GM18907 (cell line): ENCODE measurements around the gene PRKCSH.

Experiments used
- ATAC-seq: cut with Tn5 transposase; IDR thresholded peaks from one replicate; pipeline ENCODE4 v1.9.1; 2021; ENCODE audit warnings: mild to moderate bottlenecking, moderate library complexity; ENCODE audit not compliant: unreplicated experiment

Gene PRKCSH

GRCh38 chr19:11475861-11476260 is 40.4 kb downstream of the PRKCSH start:
- ATAC-seq: no peak

GRCh38 chr19:11478167-11479089 is 43.0 kb downstream of the PRKCSH start:
- ATAC-seq: no peak

GRCh38 chr19:11479090-11479897 is 43.9 kb downstream of the PRKCSH start:
- ATAC-seq: no peak

DNA sequence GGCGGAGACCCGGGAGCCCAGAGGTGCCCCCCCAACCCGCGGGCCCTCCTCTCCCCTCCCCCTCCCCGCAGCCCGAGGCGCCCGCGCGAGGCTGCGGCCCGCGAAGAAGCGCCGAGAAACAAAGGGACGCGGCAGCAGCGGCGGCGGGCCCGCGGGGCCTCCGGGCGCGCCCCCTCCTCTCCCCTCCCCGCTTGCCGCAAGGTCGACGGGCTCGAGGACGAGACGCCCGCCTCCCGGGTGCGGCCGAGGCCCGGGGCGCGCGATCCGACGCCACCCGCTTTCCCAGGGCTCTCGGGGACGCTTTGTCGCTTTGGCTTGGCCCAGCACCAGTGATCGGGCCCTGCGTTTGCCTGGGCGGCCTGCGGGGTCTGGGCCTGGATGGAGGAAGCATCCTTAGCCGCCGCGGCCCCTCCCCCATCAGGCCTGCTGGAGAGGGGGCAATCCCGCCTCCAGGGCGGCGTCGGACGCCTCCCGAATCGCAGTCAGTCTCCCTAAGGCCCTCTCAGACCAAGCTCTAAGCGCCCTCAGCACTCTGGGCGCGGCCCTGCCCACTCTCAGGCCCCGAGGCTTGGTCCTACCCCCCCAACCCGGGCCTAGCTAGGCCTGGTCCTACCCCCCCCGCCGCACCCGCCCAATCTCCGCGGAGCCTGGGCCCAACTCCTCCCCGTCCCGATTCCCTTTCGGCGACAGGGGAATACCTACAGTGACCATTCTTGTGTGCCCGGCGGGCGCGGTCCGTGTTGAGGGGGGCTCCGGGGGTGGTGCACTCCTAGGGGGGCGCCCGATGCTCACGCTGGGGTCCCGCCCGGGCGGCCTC is 44.7 kb downstream of the PRKCSH start:
- no peak for ATAC-seq

- ATAC-seq: no peak
Measured at GRCh38 chr19:11480715-11481533, 45.5 kb downstream of the PRKCSH start, which contains the start of gene ELAVL3. Gene ELAVL3, minus strand, starts transcription at chr19:11481046. Its CDS starts 438 bp downstream, at chr19:11480608.

GRCh38 chr19:11481534-11482383 is 46.3 kb downstream of the PRKCSH start:
- peak; percentile 59 for ATAC-seq

DNA sequence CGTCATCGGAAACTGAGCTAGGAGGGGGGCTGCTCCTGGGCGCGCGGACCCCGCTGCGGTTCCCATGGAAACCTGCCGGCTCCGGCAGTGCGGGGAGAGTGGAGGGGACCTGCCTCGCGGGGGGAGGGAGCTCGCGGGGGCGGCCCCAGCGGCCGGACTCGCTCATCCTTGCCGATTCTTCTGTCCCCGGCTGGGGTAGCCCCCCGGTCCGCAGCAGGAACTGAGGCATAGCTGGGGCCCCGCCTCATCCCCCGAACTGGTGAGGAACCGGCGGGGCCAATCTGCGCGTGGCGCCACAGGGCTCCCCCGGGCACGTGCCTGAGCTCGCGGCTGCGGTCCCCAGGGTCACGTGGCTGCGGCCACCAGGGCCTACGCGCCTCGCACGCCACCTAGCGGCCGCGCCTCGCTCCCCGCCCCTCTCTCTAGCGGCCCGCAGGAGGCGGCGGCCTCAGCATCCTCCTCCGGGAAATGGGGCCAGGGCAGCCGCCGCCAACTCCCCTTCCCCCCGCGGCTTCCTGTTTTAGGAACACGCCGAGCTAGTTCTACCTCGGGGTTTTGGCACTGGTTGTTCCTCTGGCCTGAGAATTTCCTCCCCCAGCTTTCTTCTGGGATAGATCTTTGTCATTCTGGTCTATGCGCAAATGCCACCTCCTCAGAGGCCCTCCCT is 47.1 kb downstream of the PRKCSH start:
- ATAC-seq: peak; percentile 62

DNA sequence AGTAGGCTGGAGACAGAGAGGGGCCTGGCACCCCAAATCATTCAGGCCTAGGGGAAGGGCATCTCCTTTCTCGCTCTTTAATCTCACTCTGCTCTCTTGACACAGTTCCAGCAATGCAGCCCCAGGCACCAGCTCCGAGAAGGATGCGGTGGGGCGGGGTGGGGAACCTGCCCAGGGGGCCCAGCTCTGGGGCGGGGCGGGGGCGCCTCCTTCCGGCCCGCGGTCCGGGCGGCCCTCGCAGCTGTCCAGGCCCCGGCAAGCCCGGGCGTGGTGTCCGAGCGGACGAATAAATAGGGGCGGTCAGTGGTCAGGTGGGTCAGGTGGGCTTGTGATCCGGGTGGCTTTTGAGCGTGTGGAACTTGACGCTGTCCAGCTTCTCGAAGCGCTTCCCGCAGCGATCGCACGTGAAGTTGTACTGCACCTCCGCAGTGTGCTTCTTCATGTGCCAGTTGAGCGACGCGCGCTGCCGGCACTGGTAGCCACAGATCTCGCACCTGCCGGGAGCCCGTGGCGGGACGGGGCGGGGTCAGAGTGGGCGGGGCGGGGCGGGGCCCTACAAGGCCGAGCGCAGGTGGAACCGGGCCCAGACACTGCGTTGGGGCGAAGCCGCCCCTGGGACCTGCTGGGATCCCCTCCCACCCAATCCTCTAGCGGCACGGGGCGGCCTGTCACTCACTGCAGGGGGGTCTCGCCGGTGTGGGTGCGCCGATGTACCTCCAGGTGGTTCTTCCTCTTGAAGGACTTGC is 48.1 kb downstream of the PRKCSH start:
- no peak for ATAC-seq

- ATAC-seq: no peak
Measured at GRCh38 chr19:11485245-11485837, 49.9 kb downstream of the PRKCSH start.

- ATAC-seq: no peak
Measured at GRCh38 chr19:11486661-11487503, 51.4 kb downstream of the PRKCSH start.

DNA sequence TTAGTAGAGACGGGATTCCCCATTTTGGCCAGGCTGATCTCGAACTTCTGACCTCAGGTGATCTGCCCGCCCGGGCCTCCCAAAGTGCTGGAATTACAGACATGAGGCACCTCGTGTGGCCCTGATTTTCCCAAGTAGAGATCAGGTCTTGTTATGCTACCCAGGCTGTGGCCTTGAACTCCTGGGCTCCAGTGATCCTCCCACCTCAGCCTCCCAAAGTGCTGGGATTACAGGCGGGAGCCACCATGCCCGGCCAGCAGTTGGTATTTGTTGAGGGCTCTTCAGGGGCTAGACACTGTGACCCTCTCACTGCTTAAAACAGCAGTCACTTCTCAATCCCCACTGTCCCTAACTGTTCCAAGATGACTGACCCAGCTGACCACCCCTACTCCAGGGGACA is 53.9 kb downstream of the PRKCSH start:
- ATAC-seq: no peak

GRCh38 chr19:11494634-11495285 is 59.3 kb downstream of the PRKCSH start:
- no peak for ATAC-seq

- ATAC-seq: no peak
Measured at GRCh38 chr19:11495481-11495880, 60.0 kb downstream of the PRKCSH start.

- ATAC-seq: no peak
Measured at GRCh38 chr19:11495885-11496284, 60.5 kb downstream of the PRKCSH start.

DNA sequence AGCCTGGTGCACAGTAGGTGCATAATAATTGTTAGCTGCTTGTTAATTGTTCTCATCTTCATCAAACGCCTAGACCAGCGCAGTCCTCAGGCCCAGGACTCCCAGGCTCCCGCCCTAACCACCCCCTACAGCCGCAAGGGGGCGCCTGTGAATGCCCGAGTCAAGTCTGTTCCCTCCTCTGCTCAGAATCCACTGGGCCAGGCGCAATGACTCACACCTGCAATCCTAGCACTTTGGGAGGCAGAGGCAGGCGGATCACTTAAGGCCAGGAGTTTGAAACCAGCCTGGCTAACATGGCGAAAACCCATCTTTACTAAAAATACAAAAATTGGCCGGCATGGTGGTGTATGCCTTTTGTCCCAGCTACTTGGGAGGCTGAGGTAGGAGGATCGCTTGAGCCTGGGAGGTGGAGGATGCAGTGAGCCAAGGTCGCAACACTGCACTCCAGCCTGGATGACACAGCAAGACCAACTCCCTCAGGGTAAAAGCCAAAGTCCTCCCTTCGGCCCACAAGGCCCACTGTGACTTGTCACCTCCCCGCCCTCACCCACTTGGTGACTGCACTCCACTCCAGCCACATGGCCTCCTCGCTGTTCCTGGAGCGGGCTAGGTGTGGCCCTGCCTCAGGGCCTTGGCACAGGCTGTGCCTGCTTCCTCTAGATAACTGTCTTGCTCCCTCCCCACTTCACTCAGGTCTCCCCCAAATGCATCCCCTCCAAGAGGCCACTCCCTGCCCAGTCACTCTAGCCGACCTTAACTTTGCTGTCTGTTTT is 61.1 kb downstream of the PRKCSH start:
- no peak for ATAC-seq
